Chondrocyte (in vitro differentiated cells): ENCODE measurements around the gene HOMER2. TPM values are rescaled to one million over a fixed set of nuclear protein-coding genes. Genes with fewer than 3 reads are reported as not detected.
A peak's percentile ranks its signal among the peaks of the same experiment; 100 is the strongest.

Experiments
- DNase-seq: peaks from one replicate; pipeline ENCODE4 v3.0.0; 2021; ENCODE audit warnings: mixed read lengths, low spot score
- H3K27ac Mint-ChIP-seq: one replicate; pipeline ENCODE4 v1.8.0; 2021; ENCODE audit warnings: mild to moderate bottlenecking, moderate library complexity, mixed read lengths; ENCODE audit not compliant: unreplicated experiment
- H3K27me3 Mint-ChIP-seq: 2 replicates; pipeline ENCODE4 v1.8.0; 2021; ENCODE audit warnings: low read depth, mixed read lengths
- H3K36me3 Mint-ChIP-seq: 2 replicates; pipeline ENCODE4 v1.8.0; 2021; ENCODE audit warnings: low read depth, mixed read lengths
- H3K4me1 Mint-ChIP-seq: 2 replicates; pipeline ENCODE4 v1.8.0; 2021; ENCODE audit warnings: low read depth, mild to moderate bottlenecking, mixed read lengths
- H3K4me3 Mint-ChIP-seq: one replicate; pipeline ENCODE4 v1.8.0; 2021; ENCODE audit warnings: mild to moderate bottlenecking, moderate library complexity, mixed read lengths; ENCODE audit not compliant: unreplicated experiment
- H3K9me3 Mint-ChIP-seq: 2 replicates; pipeline ENCODE4 v1.8.0; 2021; ENCODE audit warnings: low read depth, mixed read lengths
- CTCF ChIP-seq: fragments of 200-600 bp; sonication (generic); IDR thresholded peaks from 2 replicates; pipeline ENCODE4 v1.5.0; 2021; ENCODE audit warnings: antibody characterized with exemption, mild to moderate bottlenecking, moderate library complexity
- total RNA-seq: library from RNA; stranded (reverse); gene quantifications from 3 replicates; pipeline ENCODE4 v1.2.1, GENCODE V29; 2021

Gene HOMER2
- total RNA-seq, 1 donor from 2014 or later: 6.1 TPM

DNA sequence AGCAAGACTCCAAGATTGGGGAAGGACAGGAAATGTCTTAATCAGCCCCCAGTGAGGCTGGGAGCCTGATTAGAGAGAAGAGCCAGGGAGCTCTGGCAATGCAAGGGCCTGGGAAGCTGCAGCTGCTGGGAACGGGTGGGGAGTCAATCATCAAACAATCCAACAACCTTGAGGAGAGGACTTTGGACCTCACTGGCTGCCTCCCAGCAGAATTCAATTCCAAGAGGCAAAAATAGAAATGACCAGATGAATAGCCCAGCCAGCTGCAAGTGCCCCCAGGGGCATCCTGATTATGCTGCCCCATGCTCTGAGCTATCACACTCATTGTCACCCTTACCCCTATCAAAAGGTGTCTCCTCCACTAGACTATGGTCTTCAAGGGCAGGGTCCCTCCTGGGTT, 6.1 kb upstream of the HOMER2 start:
- no peaks in the 10 kb centered on the region for H3K27me3 Mint-ChIP-seq
- H3K4me3 Mint-ChIP-seq: no peak overlapping the region
- H3K27ac Mint-ChIP-seq: no peak overlapping the region
- H3K4me1 Mint-ChIP-seq: no peaks in the 10 kb centered on the region
- no peak for DNase-seq
- no peak for TF ChIP-seq CTCF
- no peaks in the 10 kb centered on the region for H3K9me3 Mint-ChIP-seq
- H3K36me3 Mint-ChIP-seq: no peaks in the 10 kb centered on the region

DNA sequence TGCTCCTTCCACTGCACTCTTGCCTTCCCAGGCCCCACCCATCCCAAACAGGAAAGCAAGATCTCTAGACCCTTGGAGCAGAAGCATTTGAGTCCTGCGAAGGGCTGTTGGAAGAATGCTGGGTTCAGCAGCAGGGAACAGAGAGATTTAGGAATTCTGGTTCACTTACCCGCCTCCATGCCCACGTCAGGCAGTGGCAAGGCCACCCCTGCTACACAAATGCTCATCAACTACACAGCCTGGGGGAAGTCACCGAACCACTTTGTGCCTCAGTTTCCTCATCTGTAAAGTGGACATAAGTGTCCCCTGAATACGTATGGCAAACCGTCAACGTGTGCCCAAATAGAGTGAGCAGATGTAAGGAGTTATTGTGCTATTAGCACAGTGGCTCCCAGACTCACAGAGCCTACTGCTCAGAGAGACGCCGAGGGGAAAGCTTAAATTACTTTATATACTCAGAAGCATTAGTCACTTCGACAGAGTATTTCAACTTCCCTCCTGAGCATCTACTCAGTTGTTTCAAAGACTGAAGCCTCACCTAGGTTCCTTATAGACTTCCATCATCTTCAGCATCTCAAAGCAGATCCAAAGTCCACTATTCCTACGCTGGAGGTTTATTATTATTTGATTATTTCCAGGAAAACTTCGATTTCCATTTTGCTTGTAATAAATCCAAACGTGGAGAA, 905 bp downstream of the HOMER2 start:
- H3K4me1 Mint-ChIP-seq: peaks cover 5% of the 10 kb centered on the region
- H3K9me3 Mint-ChIP-seq: no peaks in the 10 kb centered on the region
- H3K27ac Mint-ChIP-seq: no peak overlapping the region
- no peak for DNase-seq
- H3K36me3 Mint-ChIP-seq: no peaks in the 10 kb centered on the region
- H3K4me3 Mint-ChIP-seq: peak overlapping the region; percentile 67
- peaks cover 4% of the 10 kb centered on the region for H3K27me3 Mint-ChIP-seq
- TF ChIP-seq CTCF: no peak

DNA sequence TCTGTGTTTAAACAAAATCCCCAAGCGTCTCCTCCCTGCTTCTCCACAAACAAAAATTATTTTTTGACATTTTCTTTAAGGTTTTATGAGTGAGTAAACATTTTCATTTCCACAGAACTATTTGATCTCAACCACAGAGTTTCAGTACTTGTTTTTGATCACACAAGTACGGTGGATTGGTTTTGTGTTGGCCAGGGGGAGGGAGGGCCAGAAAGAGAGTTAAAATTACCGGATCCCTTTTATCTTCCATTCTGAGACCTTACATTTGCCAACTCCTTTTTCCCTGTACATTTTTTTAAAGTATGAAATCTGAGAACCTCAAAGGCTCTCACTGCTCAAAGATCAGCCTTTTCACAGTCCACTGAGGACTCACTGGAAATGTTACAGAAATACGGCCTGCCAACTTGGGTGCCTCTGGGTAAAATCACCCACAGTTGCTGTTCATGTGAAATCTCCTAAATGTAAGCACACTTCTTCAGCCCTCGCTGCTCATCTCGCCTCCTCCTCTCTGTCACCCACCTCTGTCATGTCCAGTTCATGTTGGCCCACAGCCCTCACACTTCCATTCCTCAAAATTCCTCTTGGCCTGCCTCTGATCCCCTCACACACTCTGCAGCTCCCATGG, 1.7 kb downstream of the HOMER2 start:
- TF ChIP-seq CTCF: no peak
- no peak overlapping the region for H3K27ac Mint-ChIP-seq
- no peaks in the 10 kb centered on the region for H3K9me3 Mint-ChIP-seq
- H3K4me1 Mint-ChIP-seq: peaks cover 5% of the 10 kb centered on the region
- no peak overlapping the region for H3K4me3 Mint-ChIP-seq
- DNase-seq: no peak
- no peaks in the 10 kb centered on the region for H3K36me3 Mint-ChIP-seq
- H3K27me3 Mint-ChIP-seq: peaks cover 4% of the 10 kb centered on the region

DNA sequence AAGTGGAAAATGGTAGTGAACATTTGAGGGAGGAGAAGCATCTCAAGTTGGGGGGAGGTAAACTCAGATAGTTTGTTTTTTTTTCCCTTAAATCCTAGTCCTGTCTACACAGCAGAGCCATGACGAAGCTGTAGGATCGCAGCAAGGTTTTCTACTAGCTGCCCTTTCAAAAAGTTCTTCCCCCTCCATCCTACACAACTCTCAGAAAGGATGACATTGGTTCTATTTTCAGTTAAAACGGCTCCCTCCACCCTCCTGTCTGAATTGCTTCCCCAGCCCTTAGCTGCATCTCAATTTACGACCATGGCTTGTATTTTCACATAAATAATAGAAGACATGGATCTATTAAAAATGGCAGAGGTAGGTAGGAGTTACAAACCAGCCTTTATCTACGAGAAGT, 2.2 kb downstream of the HOMER2 start:
- no peak for DNase-seq
- Mint-ChIP-seq H3K9me3 (no peaks in the 10 kb centered on the region), H3K27ac (no peak overlapping the region), H3K27me3 (peaks cover 4% of the 10 kb centered on the region), H3K4me1 (peaks cover 5% of the 10 kb centered on the region), H3K36me3 (no peaks in the 10 kb centered on the region), H3K4me3 (no peak overlapping the region)
- TF ChIP-seq CTCF: no peak

GRCh38 chr15:82946155-82946701, 6.3 kb downstream of the HOMER2 start:
- H3K36me3 Mint-ChIP-seq: no peaks in the 10 kb centered on the region
- H3K4me1 Mint-ChIP-seq: no peaks in the 10 kb centered on the region
- H3K27ac Mint-ChIP-seq: no peak overlapping the region
- DNase-seq: no peak
- H3K27me3 Mint-ChIP-seq: peaks cover 4% of the 10 kb centered on the region
- TF ChIP-seq CTCF: no peak
- H3K9me3 Mint-ChIP-seq: no peaks in the 10 kb centered on the region
- H3K4me3 Mint-ChIP-seq: no peak overlapping the region
